ENCODE results near the gene ATG2B.
"Not testable (repeated sequence)": the region's sequence is repeated elsewhere in the genome, so short reads cannot be mapped to it uniquely, and the experiment has no call there.

ATG2B gene

DNA sequence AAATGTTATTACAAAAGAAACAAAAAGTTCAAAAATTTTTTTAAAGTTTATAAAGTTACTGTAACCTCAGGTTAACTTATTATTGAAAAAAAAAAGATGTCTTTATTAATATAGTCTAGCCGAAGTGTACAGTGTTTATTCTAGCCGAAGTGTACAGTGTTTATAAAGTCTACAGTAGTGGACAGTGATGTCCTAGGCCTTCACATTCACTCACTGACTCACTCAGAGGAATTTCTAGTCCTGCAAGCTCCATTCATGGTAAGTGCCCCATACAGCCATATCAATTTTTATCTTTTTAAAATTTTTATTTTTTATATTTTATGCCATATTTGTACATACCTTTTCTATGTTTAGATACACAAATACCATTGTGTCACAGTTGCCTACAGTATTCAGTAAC is 10.4 kb downstream of the ATG2B start:
- H3K9ac ChIP-seq (ENCODE audit: low read depth in 1 of 2, low read length in 2 of 2): no peak overlapping the region
- no peaks in the 10 kb centered on the region for H3K9me3 ChIP-seq (ENCODE audit: control insufficient read depth in 2 of 2, low read length in 2 of 2)
- no peak overlapping the region for H3K4me3 ChIP-seq (ENCODE audit: low read length in 2 of 2)
- no peak overlapping the region for H3K27ac ChIP-seq (ENCODE audit: low read depth in 2 of 2, low read length in 2 of 2)
- no peaks in the 10 kb centered on the region for H3K36me3 ChIP-seq (ENCODE audit: control insufficient read depth in 2 of 2, insufficient read depth in 2 of 2, low read length in 2 of 2)
- no peaks in the 10 kb centered on the region for H3K27me3 ChIP-seq (ENCODE audit: control insufficient read depth in 2 of 2, insufficient read depth in 2 of 2, low read length in 2 of 2)
- no peaks in the 10 kb centered on the region for H3K4me1 ChIP-seq (ENCODE audit: control insufficient read depth in 2 of 2, insufficient read depth in 2 of 2, low read length in 2 of 2)

DNA sequence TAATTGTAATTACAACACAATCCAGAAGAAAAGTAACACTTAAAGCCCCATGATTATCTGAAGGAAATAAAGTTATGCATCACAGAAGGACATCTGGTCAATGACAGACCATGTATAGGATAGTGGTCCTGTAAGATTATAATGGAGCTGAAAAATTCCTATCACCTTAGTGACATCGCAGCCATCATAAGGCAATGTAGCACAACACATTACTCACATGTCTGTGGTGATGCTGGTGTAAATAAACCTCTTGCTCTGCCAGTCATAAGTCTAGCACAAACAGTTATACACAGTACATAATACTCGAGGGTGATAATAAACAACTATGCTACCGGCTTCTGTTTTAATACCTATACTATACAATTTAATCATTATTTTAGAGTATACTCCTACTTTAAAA is 11.2 kb downstream of the ATG2B start:
- Histone ChIP-seq H3K27me3 (ENCODE audit: control insufficient read depth in 2 of 2, insufficient read depth in 2 of 2, low read length in 2 of 2) (no peaks in the 10 kb centered on the region), H3K9ac (ENCODE audit: low read depth in 1 of 2, low read length in 2 of 2) (no peak overlapping the region), H3K27ac (ENCODE audit: low read depth in 2 of 2, low read length in 2 of 2) (no peak overlapping the region), H3K4me3 (ENCODE audit: low read length in 2 of 2) (no peak overlapping the region), H3K36me3 (ENCODE audit: control insufficient read depth in 2 of 2, insufficient read depth in 2 of 2, low read length in 2 of 2) (no peaks in the 10 kb centered on the region), H3K4me1 (ENCODE audit: control insufficient read depth in 2 of 2, insufficient read depth in 2 of 2, low read length in 2 of 2) (no peaks in the 10 kb centered on the region), H3K9me3 (ENCODE audit: control insufficient read depth in 2 of 2, low read length in 2 of 2) (no peaks in the 10 kb centered on the region)

DNA sequence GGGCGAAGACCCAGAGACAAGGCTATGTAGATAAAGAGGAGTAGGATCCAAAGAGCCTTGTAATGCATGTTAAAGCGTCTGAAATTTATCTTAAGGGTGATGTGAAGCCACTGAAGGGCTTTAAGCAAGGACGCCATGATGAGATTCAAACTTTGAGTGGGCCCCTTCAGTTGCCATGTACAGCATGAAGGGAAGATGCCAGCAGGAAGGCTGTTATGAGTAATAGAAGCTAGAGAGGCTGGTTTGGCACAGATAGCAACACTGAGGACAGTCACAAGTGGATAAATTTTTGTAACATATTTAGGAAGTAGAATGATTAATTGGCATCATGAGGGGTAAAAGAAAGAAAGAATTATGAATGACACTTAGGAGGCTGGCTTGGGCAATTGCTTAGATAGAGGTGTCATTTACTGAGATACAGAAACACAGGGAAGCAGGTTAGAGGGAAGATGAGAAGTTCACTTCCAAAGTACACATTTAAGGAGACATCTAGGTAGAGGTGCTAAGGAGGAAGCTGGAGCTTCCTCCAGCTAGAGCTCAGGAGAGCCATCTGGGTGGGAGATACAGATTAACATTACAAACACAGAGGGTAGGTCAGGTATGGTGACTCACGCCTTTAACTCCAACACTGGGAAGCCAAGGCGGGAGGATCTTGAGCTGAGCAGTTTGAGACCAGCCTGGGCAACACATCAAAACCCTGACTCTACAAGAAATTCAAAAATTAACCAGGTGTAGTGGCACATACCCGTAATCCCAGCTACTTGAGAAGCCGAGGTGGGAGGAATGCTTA is 13.7 kb downstream of the ATG2B start:
- H3K9me3 ChIP-seq (ENCODE audit: control insufficient read depth in 2 of 2, low read length in 2 of 2): no peaks in the 10 kb centered on the region
- no peak overlapping the region for H3K9ac ChIP-seq (ENCODE audit: low read depth in 1 of 2, low read length in 2 of 2)
- H3K27me3 ChIP-seq (ENCODE audit: control insufficient read depth in 2 of 2, insufficient read depth in 2 of 2, low read length in 2 of 2): no peaks in the 10 kb centered on the region
- H3K4me3 ChIP-seq (ENCODE audit: low read length in 2 of 2): no peak overlapping the region
- H3K4me1 ChIP-seq (ENCODE audit: control insufficient read depth in 2 of 2, insufficient read depth in 2 of 2, low read length in 2 of 2): no peaks in the 10 kb centered on the region
- no peak overlapping the region for H3K27ac ChIP-seq (ENCODE audit: low read depth in 2 of 2, low read length in 2 of 2)
- H3K36me3 ChIP-seq (ENCODE audit: control insufficient read depth in 2 of 2, insufficient read depth in 2 of 2, low read length in 2 of 2): no peaks in the 10 kb centered on the region

DNA sequence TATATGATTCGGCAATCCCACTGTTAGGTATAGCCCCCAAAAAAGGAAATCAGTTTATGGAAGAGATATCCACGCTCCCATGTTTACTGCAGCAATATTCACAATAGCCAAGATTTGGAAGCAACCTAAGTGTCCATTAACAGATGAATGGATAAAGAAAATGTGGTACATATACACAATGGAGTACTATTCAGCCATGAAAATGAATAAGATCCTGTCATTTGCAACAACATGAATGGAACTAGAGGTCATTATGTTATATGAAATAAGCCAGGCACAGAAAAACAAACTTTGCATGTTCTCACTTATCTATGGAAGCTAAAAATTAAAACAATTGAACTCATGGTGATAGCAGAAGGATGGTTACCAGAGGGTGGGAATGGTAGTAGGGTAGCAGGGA is 15.2 kb downstream of the ATG2B start:
- not testable (repeated sequence) for H3K27ac ChIP-seq (ENCODE audit: low read depth in 2 of 2, low read length in 2 of 2); H3K36me3 ChIP-seq (ENCODE audit: control insufficient read depth in 2 of 2, insufficient read depth in 2 of 2, low read length in 2 of 2)

DNA sequence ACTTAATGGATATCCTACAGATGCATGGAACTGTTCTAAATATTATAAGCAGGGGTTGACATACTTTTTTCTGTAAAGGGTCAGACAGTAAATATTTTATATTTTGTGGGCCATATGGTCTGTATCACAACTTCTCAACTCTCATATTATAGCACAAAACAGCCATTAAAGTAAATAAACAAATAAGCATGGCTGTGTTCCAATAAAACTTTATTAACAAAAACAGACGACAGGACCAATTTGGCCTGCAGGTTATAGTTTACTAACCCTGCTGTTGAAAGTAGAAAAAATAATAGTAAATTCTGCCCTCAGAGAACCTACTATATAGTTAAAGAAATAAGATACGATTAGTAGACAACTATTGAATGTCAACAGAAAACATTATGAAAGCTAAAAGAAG is 17.5 kb downstream of the ATG2B start:
- no peaks in the 10 kb centered on the region for H3K27me3 ChIP-seq (ENCODE audit: control insufficient read depth in 2 of 2, insufficient read depth in 2 of 2, low read length in 2 of 2)
- no peaks in the 10 kb centered on the region for H3K4me1 ChIP-seq (ENCODE audit: control insufficient read depth in 2 of 2, insufficient read depth in 2 of 2, low read length in 2 of 2)
- no peak overlapping the region for H3K4me3 ChIP-seq (ENCODE audit: low read length in 2 of 2)
- no peak overlapping the region for H3K9ac ChIP-seq (ENCODE audit: low read depth in 1 of 2, low read length in 2 of 2)
- H3K9me3 ChIP-seq (ENCODE audit: control insufficient read depth in 2 of 2, low read length in 2 of 2): no peaks in the 10 kb centered on the region
- H3K36me3 ChIP-seq (ENCODE audit: control insufficient read depth in 2 of 2, insufficient read depth in 2 of 2, low read length in 2 of 2): peaks cover 2 to 6% of the 10 kb centered on the region in 2 donors
- H3K27ac ChIP-seq (ENCODE audit: low read depth in 2 of 2, low read length in 2 of 2): no peak overlapping the region

More for the DNA sequence above, 15.2 kb downstream of the ATG2B start:
- H3K9me3 ChIP-seq (ENCODE audit: control insufficient read depth in 2 of 2, low read length in 2 of 2); H3K4me3 ChIP-seq (ENCODE audit: low read length in 2 of 2); H3K9ac ChIP-seq (ENCODE audit: low read depth in 1 of 2, low read length in 2 of 2); H3K27me3 ChIP-seq (ENCODE audit: control insufficient read depth in 2 of 2, insufficient read depth in 2 of 2, low read length in 2 of 2); H3K4me1 ChIP-seq (ENCODE audit: control insufficient read depth in 2 of 2, insufficient read depth in 2 of 2, low read length in 2 of 2): not testable (repeated sequence)

DNA sequence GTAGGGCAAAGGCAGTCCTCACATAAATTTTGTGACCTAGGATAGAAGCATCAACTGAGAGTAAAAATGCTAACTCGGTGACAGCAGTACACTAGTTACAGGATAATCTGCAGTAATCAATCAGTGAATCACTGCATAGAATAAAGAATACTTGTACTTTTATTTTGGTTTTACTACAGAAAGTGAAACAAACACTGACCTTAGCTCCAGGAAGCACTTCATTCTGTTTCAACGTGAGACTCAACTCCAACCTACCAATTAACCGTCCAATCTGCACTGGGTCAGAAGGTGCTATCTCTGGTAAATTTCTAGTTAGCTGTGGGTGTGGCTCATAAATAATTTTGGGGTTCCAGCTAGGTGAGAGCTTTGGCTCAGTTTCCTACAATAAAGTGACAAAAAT is 21.8 kb downstream of the ATG2B start:
- Histone ChIP-seq H3K9me3 (ENCODE audit: control insufficient read depth in 2 of 2, low read length in 2 of 2) (no peaks in the 10 kb centered on the region), H3K4me1 (ENCODE audit: control insufficient read depth in 2 of 2, insufficient read depth in 2 of 2, low read length in 2 of 2) (no peaks in the 10 kb centered on the region), H3K9ac (ENCODE audit: low read depth in 1 of 2, low read length in 2 of 2) (no peak overlapping the region), H3K27ac (ENCODE audit: low read depth in 2 of 2, low read length in 2 of 2) (no peak overlapping the region), H3K4me3 (ENCODE audit: low read length in 2 of 2) (no peak overlapping the region), H3K36me3 (ENCODE audit: control insufficient read depth in 2 of 2, insufficient read depth in 2 of 2, low read length in 2 of 2) (peaks cover 8 to 15% of the 10 kb centered on the region in 2 donors), H3K27me3 (ENCODE audit: control insufficient read depth in 2 of 2, insufficient read depth in 2 of 2, low read length in 2 of 2) (no peaks in the 10 kb centered on the region)

DNA sequence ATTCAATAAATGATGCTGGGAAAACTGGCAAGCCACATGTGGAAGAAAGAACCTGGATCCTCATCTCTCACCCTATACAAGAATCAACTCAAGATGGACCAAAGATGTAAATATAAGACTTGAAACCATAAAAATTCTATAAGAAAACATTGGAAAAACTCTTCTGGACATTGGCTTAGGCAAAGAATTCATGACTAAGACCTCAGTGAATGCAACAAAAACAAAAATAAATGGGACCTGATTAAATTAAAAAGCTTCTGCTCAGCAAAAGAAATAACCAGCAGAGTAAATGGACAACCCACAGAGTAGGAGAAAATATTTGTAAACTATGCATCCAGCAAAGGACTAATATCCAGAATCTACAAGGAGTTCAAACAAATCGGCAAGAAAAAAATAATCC is 24.6 kb downstream of the ATG2B start:
- no peak overlapping the region for H3K27ac ChIP-seq (ENCODE audit: low read depth in 2 of 2, low read length in 2 of 2)
- H3K4me3 ChIP-seq (ENCODE audit: low read length in 2 of 2): no peak overlapping the region
- no peaks in the 10 kb centered on the region for H3K27me3 ChIP-seq (ENCODE audit: control insufficient read depth in 2 of 2, insufficient read depth in 2 of 2, low read length in 2 of 2)
- no peak overlapping the region for H3K9ac ChIP-seq (ENCODE audit: low read depth in 1 of 2, low read length in 2 of 2)
- H3K9me3 ChIP-seq (ENCODE audit: control insufficient read depth in 2 of 2, low read length in 2 of 2): no peaks in the 10 kb centered on the region
- H3K36me3 ChIP-seq (ENCODE audit: control insufficient read depth in 2 of 2, insufficient read depth in 2 of 2, low read length in 2 of 2): peaks cover 5 to 18% of the 10 kb centered on the region in 2 donors
- no peaks in the 10 kb centered on the region for H3K4me1 ChIP-seq (ENCODE audit: control insufficient read depth in 2 of 2, insufficient read depth in 2 of 2, low read length in 2 of 2)

DNA sequence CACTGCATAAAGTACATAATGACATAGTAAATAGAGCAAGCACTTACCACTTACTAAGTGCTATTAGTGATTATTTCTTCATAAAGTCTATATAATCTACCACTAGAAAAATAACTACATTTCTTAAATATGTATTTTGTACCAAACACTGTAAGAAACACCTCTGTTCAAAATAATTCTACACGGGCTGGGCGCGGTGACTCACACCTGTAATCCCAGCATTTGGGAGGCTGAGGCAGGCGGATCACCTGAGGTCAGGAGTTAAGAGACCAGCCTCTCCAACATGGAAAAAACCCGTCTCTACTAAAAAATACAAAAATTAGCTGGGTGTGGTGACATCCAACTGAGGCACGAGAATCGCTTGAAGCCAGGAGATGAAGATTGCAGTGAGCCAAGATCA is 38.9 kb downstream of the ATG2B start:
- no peaks in the 10 kb centered on the region for H3K27me3 ChIP-seq (ENCODE audit: control insufficient read depth in 2 of 2, insufficient read depth in 2 of 2, low read length in 2 of 2)
- H3K9me3 ChIP-seq (ENCODE audit: control insufficient read depth in 2 of 2, low read length in 2 of 2): no peaks in the 10 kb centered on the region
- peaks cover 30 to 34% of the 10 kb centered on the region in 2 donors for H3K36me3 ChIP-seq (ENCODE audit: control insufficient read depth in 2 of 2, insufficient read depth in 2 of 2, low read length in 2 of 2)
- H3K4me1 ChIP-seq (ENCODE audit: control insufficient read depth in 2 of 2, insufficient read depth in 2 of 2, low read length in 2 of 2): no peaks in the 10 kb centered on the region
- H3K9ac ChIP-seq (ENCODE audit: low read depth in 1 of 2, low read length in 2 of 2): no peak overlapping the region
- no peak overlapping the region for H3K27ac ChIP-seq (ENCODE audit: low read depth in 2 of 2, low read length in 2 of 2)
- no peak overlapping the region for H3K4me3 ChIP-seq (ENCODE audit: low read length in 2 of 2)

DNA sequence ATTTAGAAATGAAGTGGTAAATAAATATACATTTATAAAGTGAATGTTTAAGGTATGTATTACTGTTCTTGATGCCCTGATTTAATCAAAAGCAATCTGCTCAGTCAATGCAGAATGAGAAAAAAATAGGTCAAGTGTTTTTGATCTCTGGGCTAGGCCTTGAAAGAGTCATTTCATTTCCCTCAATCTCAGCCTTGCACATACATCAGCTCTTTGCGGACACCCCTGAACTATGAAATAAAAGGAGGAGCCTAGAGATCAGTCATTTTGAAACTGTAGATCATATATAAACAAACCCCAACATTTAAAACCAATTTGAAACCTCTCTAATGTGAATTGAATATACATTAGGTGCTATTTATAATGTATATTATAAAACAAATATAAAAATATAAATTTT is 42.5 kb downstream of the ATG2B start:
- no peak overlapping the region for H3K4me3 ChIP-seq (ENCODE audit: low read length in 2 of 2)
- no peaks in the 10 kb centered on the region for H3K27me3 ChIP-seq (ENCODE audit: control insufficient read depth in 2 of 2, insufficient read depth in 2 of 2, low read length in 2 of 2)
- no peaks in the 10 kb centered on the region for H3K9me3 ChIP-seq (ENCODE audit: control insufficient read depth in 2 of 2, low read length in 2 of 2)
- no peaks in the 10 kb centered on the region for H3K4me1 ChIP-seq (ENCODE audit: control insufficient read depth in 2 of 2, insufficient read depth in 2 of 2, low read length in 2 of 2)
- H3K36me3 ChIP-seq (ENCODE audit: control insufficient read depth in 2 of 2, insufficient read depth in 2 of 2, low read length in 2 of 2): peaks cover 49 to 53% of the 10 kb centered on the region in 2 donors
- no peak overlapping the region for H3K27ac ChIP-seq (ENCODE audit: low read depth in 2 of 2, low read length in 2 of 2)
- no peak overlapping the region for H3K9ac ChIP-seq (ENCODE audit: low read depth in 1 of 2, low read length in 2 of 2)

DNA sequence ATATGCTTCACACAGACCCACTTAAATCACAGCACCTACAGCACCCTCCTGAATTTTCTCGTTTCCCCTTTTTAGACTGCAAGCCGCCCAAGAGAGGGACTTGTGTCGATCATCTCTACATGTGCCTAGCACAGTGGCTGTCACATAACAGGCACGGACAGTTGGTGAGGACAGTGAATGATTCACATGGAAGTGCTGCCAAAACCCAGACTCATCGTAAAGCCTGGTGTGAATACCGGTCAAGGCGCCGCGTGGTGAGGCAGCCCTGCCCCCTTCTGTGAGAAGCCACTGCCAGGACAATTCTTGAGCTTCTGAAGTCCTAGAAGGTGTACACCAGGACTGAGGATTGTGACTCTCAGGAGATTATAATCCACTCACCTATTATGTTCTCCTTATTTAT is 44.3 kb downstream of the ATG2B start:
- Histone ChIP-seq H3K4me3 (ENCODE audit: low read length in 2 of 2) (no peak overlapping the region), H3K36me3 (ENCODE audit: control insufficient read depth in 2 of 2, insufficient read depth in 2 of 2, low read length in 2 of 2) (peaks cover 48 to 59% of the 10 kb centered on the region in 2 donors), H3K9me3 (ENCODE audit: control insufficient read depth in 2 of 2, low read length in 2 of 2) (no peaks in the 10 kb centered on the region)

More for the DNA sequence above, 44.3 kb downstream of the ATG2B start:
- H3K27me3 ChIP-seq (ENCODE audit: control insufficient read depth in 2 of 2, insufficient read depth in 2 of 2, low read length in 2 of 2): no peaks in the 10 kb centered on the region
- H3K4me1 ChIP-seq (ENCODE audit: control insufficient read depth in 2 of 2, insufficient read depth in 2 of 2, low read length in 2 of 2): no peaks in the 10 kb centered on the region
- no peak overlapping the region for H3K27ac ChIP-seq (ENCODE audit: low read depth in 2 of 2, low read length in 2 of 2)
- peak overlapping the region in 1 of 2 donors; percentile 7 for H3K9ac ChIP-seq (ENCODE audit: low read depth in 1 of 2, low read length in 2 of 2)

Measured in mucosa of rectum (tissue), 2 donors.